ENCODE results near the gene MGST1. TPM values are rescaled to one million over a fixed set of nuclear protein-coding genes. Genes with fewer than 3 reads are reported as not detected.

The MGST1 gene
- 730 to 847 TPM (median 792 TPM) in 5 replicates for total RNA-seq (2022; extraction: Qiagen RNA extraction; ENCODE audit: low read depth)

DNA sequence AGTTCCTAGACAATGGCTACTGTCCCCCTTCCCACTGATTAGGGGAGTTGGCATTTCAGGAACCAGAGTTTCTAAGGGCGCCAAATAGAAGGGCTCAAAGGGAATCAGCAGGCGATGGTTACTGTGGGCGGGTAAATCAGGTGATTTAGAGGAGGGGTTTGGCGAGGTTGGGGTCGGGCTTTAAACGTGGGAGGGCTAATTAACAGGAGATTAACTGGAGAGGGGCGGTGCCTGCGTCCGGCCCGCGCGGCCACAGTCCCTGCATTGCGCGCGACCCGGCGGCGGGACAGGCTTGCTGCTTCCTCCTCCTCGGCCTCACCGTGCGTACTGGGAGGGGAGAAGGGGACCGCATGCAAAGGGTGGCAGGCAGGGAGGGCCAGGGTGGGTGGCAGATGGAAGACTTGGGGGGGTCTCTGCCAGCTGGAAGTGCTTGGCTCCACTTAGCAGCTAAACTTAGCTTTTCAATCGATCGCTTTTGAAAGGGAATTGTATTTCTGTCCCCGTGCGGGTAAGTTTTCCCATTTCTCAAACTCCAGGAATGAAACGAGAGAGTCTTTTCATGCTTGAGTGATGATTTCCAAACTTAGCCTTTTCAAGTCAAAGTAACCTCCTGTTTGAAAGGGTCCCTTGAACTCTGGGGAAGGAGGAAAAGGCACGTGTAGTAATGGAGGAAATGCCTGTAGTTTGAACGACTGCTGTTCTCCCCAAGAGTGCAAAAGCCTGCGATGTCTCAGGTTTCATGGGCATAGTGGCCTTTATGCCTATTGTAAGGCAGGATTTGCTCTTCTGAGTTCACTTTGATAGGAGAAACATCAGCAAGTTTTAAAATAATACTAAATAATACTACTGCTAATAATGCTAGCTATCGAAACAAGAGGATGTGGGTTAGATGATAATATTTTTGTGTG lies at the start of gene MGST1:
TSS of gene MGST1 (plus strand) at position 255 of the 908 bp plus-strand sequence. CDS start 6,608 bp downstream, outside the sequence.

Other genes starting within 250 kb of the MGST1 start
- not detected in 5 replicates for gene SLC15A5, start 70.0 kb upstream of the MGST1 start, total RNA-seq (2022; extraction: Qiagen RNA extraction; ENCODE audit: low read depth)

Measured in A549 treated with GW870086 at 1 μM for 4 hours (cell line).